ENCODE data around the gene MPP4. TPM values are rescaled to one million over a fixed set of nuclear protein-coding genes. Genes with fewer than 3 reads are reported as not detected.

Gene MPP4, protein sequence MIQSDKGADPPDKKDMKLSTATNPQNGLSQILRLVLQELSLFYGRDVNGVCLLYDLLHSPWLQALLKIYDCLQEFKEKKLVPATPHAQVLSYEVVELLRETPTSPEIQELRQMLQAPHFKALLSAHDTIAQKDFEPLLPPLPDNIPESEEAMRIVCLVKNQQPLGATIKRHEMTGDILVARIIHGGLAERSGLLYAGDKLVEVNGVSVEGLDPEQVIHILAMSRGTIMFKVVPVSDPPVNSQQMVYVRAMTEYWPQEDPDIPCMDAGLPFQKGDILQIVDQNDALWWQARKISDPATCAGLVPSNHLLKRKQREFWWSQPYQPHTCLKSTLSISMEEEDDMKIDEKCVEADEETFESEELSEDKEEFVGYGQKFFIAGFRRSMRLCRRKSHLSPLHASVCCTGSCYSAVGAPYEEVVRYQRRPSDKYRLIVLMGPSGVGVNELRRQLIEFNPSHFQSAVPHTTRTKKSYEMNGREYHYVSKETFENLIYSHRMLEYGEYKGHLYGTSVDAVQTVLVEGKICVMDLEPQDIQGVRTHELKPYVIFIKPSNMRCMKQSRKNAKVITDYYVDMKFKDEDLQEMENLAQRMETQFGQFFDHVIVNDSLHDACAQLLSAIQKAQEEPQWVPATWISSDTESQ
- 4.2 and 4.7 TPM in 2 replicates for total RNA-seq

GRCh38 chr2:201698588-201699226, at the start of gene MPP4:
TSS of gene MPP4 (minus strand) at chr2:201698644. CDS start at chr2:201693954, 4,690 bp downstream.

DNA sequence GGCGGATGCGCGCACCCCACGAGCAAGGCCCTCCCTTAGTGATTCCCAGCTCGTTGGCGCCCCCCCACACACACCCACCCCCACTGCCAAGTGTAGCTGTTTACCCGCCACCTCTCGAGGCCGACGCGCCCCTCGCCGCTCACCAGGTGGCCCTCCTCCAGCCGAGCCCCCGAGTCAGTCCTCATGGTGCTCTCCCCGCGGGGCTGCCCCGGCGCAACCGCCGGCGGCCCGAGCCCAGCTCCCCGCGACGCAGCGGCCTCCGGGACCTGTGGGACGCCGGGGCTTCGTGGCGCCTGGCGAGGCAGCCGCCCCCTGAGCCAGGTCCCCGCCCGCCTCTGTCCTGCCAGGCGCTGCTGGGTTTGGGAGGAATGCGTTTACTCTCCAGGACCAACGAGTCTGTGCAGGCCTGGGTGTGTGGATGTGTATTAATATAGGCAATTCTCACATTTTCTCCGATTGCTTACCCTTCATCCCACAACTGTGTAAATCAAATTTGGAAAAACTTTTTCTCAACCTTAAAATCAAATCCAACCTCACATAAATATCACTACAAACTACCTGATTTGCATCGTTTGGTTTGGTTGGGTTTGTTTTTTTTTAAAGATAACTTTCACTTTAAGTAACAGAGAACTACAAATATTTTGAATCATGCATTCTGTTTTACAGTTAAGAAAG, 55.1 kb downstream of the MPP4 start, which contains the start of gene TMEM237:
Gene TMEM237 (minus strand): TSS at position 288 of the 675 bp plus-strand sequence. CDS start 103 bp downstream, at position 185.

Other genes starting within 250 kb of the MPP4 start
- 28.3 and 47.5 TPM in 2 replicates for gene TRAK2, start 247.2 kb downstream of the MPP4 start, total RNA-seq
- gene STRADB, start 246.9 kb downstream of the MPP4 start, total RNA-seq = 15.9 and 21.1 TPM in 2 replicates
- gene TMEM237, start 55.1 kb downstream of the MPP4 start, total RNA-seq = 13.6 and 46.9 TPM in 2 replicates
- 19.3 and 47.9 TPM in 2 replicates for gene ALS2, start 82.3 kb upstream of the MPP4 start, total RNA-seq
- gene CDK15, start 107.9 kb upstream of the MPP4 start, total RNA-seq = not detected in 2 replicates

Measured in bladder microvascular endothelial cell (primary cell).